WTC11 (cell line): ENCODE data around the gene RABGEF1. TPM values are rescaled to one million over a fixed set of nuclear protein-coding genes. Genes with fewer than 3 reads are reported as not detected.
"Not testable (repeated sequence)": the region's sequence is repeated elsewhere in the genome, so short reads cannot be mapped to it uniquely, and the experiment has no call there.

Source experiments
- ATAC-seq: fragments of 200-7000 bp; cut with Tn5 transposase; 2 replicates; pipeline ENCODE4 v1.10.0; 2021; ENCODE audit warnings: mild to moderate bottlenecking, moderate library complexity
- CTCF ChIA-PET: fragments of 300-600 bp; sonication (Branson Sonifier 250); formaldehyde crosslinking; loops from one replicate; lab custom pipeline; 2021; ENCODE audit warnings: antibody characterized with exemption; lab: Charles Lee
- POLR2A ChIA-PET: fragments of 350-600 bp; sonication (Branson Sonifier 250); formaldehyde crosslinking; loops from one replicate; lab custom pipeline; 2021; ENCODE audit warnings: antibody characterized with exemption; lab: Charles Lee
- DNase-seq: peaks from one replicate; pipeline ENCODE4 v3.0.0; 2021; ENCODE audit warnings: low spot score
- H3K27ac Mint-ChIP-seq: 2 replicates; pipeline ENCODE4 v1.8.0; 2021; ENCODE audit warnings: mixed read lengths
- H3K27me3 Mint-ChIP-seq: 2 replicates; pipeline ENCODE4 v1.8.0; 2021; ENCODE audit warnings: low read depth, mild to moderate bottlenecking, moderate library complexity, mixed read lengths
- H3K36me3 Mint-ChIP-seq: 2 replicates; pipeline ENCODE4 v1.8.0; 2021; ENCODE audit warnings: mixed read lengths
- H3K4me1 Mint-ChIP-seq: 2 replicates; pipeline ENCODE4 v1.8.0; 2022; ENCODE audit warnings: mixed read lengths
- H3K4me3 Mint-ChIP-seq: 2 replicates; pipeline ENCODE4 v1.8.0; 2021; ENCODE audit warnings: mild to moderate bottlenecking, moderate library complexity, mixed read lengths
- H3K9me3 Mint-ChIP-seq: 2 replicates; pipeline ENCODE4 v1.8.0; 2021; ENCODE audit warnings: mixed read lengths
- ELF4 ChIP-seq: sonication (generic); formaldehyde crosslinking; IDR thresholded peaks from 2 replicates; pipeline ENCODE4 v1.8.1; 2022; ENCODE audit warnings: low read depth, mild to moderate bottlenecking, moderate library complexity, missing genetic modification reagents
- FOXJ3 ChIP-seq: sonication (generic); formaldehyde crosslinking; IDR thresholded peaks from 2 replicates; pipeline ENCODE4 v1.9.0; 2021; ENCODE audit warnings: missing genetic modification reagents, mild to moderate bottlenecking, borderline replicate concordance
- NR3C1 ChIP-seq: sonication (generic); formaldehyde crosslinking; conservative IDR thresholded peaks from 2 replicates; pipeline ENCODE4 v1.8.1; 2023; ENCODE audit warnings: low read depth, mild to moderate bottlenecking, missing genetic modification reagents
- OVOL2 ChIP-seq: fragments of 250-450 bp; sonication (Bioruptor Pico); IDR thresholded peaks from 2 replicates; pipeline ENCODE4 v1.9.0; 2021; ENCODE audit warnings: mild to moderate bottlenecking, borderline replicate concordance
- PREB ChIP-seq: sonication (generic); formaldehyde crosslinking; IDR thresholded peaks from 2 replicates; pipeline ENCODE4 v1.8.1; 2022; ENCODE audit warnings: mild to moderate bottlenecking, missing genetic modification reagents, moderate library complexity, borderline replicate concordance
- SOX15 ChIP-seq: fragments of 250-450 bp; sonication (Bioruptor Pico); IDR thresholded peaks from 2 replicates; pipeline ENCODE4 v1.9.0; 2021; ENCODE audit warnings: mild to moderate bottlenecking
- STAT6 ChIP-seq: sonication (generic); formaldehyde crosslinking; conservative IDR thresholded peaks from 2 replicates; pipeline ENCODE4 v1.8.1; 2023; ENCODE audit warnings: mild to moderate bottlenecking, low read depth, missing genetic modification reagents, moderate library complexity
- TP53 ChIP-seq: sonication (generic); formaldehyde crosslinking; IDR thresholded peaks from 2 replicates; pipeline ENCODE4 v1.8.1; 2023; ENCODE audit warnings: mild to moderate bottlenecking, missing genetic modification reagents
- ZBTB21 ChIP-seq: sonication (generic); formaldehyde crosslinking; IDR thresholded peaks from 2 replicates; pipeline ENCODE4 v1.8.1; 2023; ENCODE audit warnings: mild to moderate bottlenecking, missing genetic modification reagents, borderline replicate concordance
- ZNF396 ChIP-seq: fragments of 250-450 bp; sonication (Bioruptor Pico); IDR thresholded peaks from 2 replicates; pipeline ENCODE4 v1.8.0; 2021; ENCODE audit warnings: mild to moderate bottlenecking, moderate library complexity, borderline replicate concordance
- ZNF532 ChIP-seq: fragments of 250-450 bp; sonication (Bioruptor Pico); IDR thresholded peaks from 2 replicates; pipeline ENCODE4 v1.9.0; 2021; ENCODE audit warnings: mild to moderate bottlenecking, borderline replicate concordance
- total RNA-seq: library from RNA; stranded (reverse); gene quantifications from 3 replicates; pipeline ENCODE4 v1.2.3, GENCODE V29; 2021
- TF ChIP-seq, protein P1 (sequence below): fragments of 200-600 bp; IDR thresholded peaks from 2 replicates; pipeline ENCODE4 v1.8.0; 2022; ENCODE audit warnings: antibody characterized with exemption
- TF ChIP-seq, protein P2 (sequence below): sonication (generic); formaldehyde crosslinking; IDR thresholded peaks from 2 replicates; pipeline ENCODE4 v1.8.0; 2022; ENCODE audit warnings: mild to moderate bottlenecking, missing genetic modification reagents

RABGEF1 gene
- total RNA-seq, 1 experiment from 2014 or later, result 18.1 TPM

- DNase-seq, H3K27ac Mint-ChIP-seq, H3K36me3 Mint-ChIP-seq, H3K4me3 Mint-ChIP-seq, H3K9me3 Mint-ChIP-seq, H3K4me1 Mint-ChIP-seq, POLR2A ChIA-PET, H3K27me3 Mint-ChIP-seq: not testable (repeated sequence)
- ATAC-seq, result peak; percentile 27; the same call in 1 of the 2 replicates
- CTCF ChIA-PET, result interaction anchor here (0.6 to 0.7 kb wide), 2 partner anchors 19 to 435 kb away, joined by 4 to 5 read pairs; no protein-coding TSS in a partner anchor
Measured at GRCh38 chr7:66815186-66815875, 74.8 kb downstream of the RABGEF1 start.

- no peak for DNase-seq
Measured at GRCh38 chr7:66815951-66816350, 75.4 kb downstream of the RABGEF1 start.

GRCh38 chr7:66816658-66817057 is 76.1 kb downstream of the RABGEF1 start:
- CTCF ChIA-PET, result interaction anchor here (1.1 to 1.7 kb wide), 2 partner anchors 89 to 403 kb away, joined by 3 to 4 read pairs; no protein-coding TSS in a partner anchor

More at GRCh38 chr7:66815951-66816350, 75.4 kb downstream of the RABGEF1 start:
- peaks cover 3% of the 10 kb centered on the region for H3K36me3 Mint-ChIP-seq
- ATAC-seq, result peak; percentile 11
- H3K4me3 Mint-ChIP-seq, result no peak overlapping the region
- no peaks in the 10 kb centered on the region for H3K4me1 Mint-ChIP-seq
- no peak overlapping the region; the same call in 1 of the 2 replicates for H3K27ac Mint-ChIP-seq
- TF ChIP-seq PREB (CRISPR knock-in tag) (no peak), TP53 (CRISPR knock-in tag) (no peak), ZNF396 (no peak), OVOL2 (CRISPR knock-in tag) (no peak), SOX15 (CRISPR knock-in tag) (no peak), ELF4 (CRISPR knock-in tag) (no peak), FOXJ3 (CRISPR knock-in tag) (no peak), STAT6 (no peak), ZBTB21 (CRISPR knock-in tag) (no peak), ZNF532 (CRISPR knock-in tag) (no peak), NR3C1 (CRISPR knock-in tag) (no peak)
- TF ChIP-seq, protein P1, sequence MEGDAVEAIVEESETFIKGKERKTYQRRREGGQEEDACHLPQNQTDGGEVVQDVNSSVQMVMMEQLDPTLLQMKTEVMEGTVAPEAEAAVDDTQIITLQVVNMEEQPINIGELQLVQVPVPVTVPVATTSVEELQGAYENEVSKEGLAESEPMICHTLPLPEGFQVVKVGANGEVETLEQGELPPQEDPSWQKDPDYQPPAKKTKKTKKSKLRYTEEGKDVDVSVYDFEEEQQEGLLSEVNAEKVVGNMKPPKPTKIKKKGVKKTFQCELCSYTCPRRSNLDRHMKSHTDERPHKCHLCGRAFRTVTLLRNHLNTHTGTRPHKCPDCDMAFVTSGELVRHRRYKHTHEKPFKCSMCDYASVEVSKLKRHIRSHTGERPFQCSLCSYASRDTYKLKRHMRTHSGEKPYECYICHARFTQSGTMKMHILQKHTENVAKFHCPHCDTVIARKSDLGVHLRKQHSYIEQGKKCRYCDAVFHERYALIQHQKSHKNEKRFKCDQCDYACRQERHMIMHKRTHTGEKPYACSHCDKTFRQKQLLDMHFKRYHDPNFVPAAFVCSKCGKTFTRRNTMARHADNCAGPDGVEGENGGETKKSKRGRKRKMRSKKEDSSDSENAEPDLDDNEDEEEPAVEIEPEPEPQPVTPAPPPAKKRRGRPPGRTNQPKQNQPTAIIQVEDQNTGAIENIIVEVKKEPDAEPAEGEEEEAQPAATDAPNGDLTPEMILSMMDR, result no peak
- TF ChIP-seq, protein P2, sequence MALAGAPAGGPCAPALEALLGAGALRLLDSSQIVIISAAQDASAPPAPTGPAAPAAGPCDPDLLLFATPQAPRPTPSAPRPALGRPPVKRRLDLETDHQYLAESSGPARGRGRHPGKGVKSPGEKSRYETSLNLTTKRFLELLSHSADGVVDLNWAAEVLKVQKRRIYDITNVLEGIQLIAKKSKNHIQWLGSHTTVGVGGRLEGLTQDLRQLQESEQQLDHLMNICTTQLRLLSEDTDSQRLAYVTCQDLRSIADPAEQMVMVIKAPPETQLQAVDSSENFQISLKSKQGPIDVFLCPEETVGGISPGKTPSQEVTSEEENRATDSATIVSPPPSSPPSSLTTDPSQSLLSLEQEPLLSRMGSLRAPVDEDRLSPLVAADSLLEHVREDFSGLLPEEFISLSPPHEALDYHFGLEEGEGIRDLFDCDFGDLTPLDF (CRISPR knock-in tag), result no peak
- POLR2A ChIA-PET, result no interaction called here
- H3K27me3 Mint-ChIP-seq, result no peaks in the 10 kb centered on the region
- CTCF ChIA-PET, result interaction anchor here (0.6 to 0.7 kb wide), 2 partner anchors 20 to 436 kb away, joined by 4 to 5 read pairs; no protein-coding TSS in a partner anchor
- no peaks in the 10 kb centered on the region for H3K9me3 Mint-ChIP-seq

More at GRCh38 chr7:66816658-66817057, 76.1 kb downstream of the RABGEF1 start:
- H3K27me3 Mint-ChIP-seq, POLR2A ChIA-PET, H3K9me3 Mint-ChIP-seq, H3K27ac Mint-ChIP-seq, H3K36me3 Mint-ChIP-seq, H3K4me3 Mint-ChIP-seq, H3K4me1 Mint-ChIP-seq, DNase-seq, ATAC-seq: not testable (repeated sequence)
